GM20431 (cell line): ENCODE results near the gene ETV6.
"Not testable (repeated sequence)": the region's sequence is repeated elsewhere in the genome, so short reads cannot be mapped to it uniquely, and the experiment has no call there.

ENCODE experiments used
- in situ Hi-C: fragments of 300-500 bp; cut with MseI, MboI; formaldehyde crosslinking; loops from one replicate; pipeline ENCODE4 v1.15.0; 2020; ENCODE audit warnings: low sequenced_read_pairs; ENCODE audit not compliant: unreplicated experiment

The ETV6 gene

GRCh38 chr12:11666131-11667050, 16.9 kb downstream of the ETV6 start:
- in situ Hi-C loops = no loop called here

GRCh38 chr12:11667171-11667570, 17.7 kb downstream of the ETV6 start:
- in situ Hi-C loops = no loop called here

- in situ Hi-C loops = no loop called here
These were observed 19.1 kb downstream of the ETV6 start for GRCh38 chr12:11668611-11669010.

- in situ Hi-C loops = no loop called here
These were observed 19.9 kb downstream of the ETV6 start for GRCh38 chr12:11669348-11669747.

- in situ Hi-C loops = no loop called here
These were observed 23.1 kb downstream of the ETV6 start for GRCh38 chr12:11672256-11673191.

- in situ Hi-C loops = no loop called here
These were observed 24.4 kb downstream of the ETV6 start for GRCh38 chr12:11673666-11674461.

GRCh38 chr12:11674894-11675390, 25.5 kb downstream of the ETV6 start:
- in situ Hi-C loops = no loop called here

- in situ Hi-C loops = no loop called here
These were observed 26.6 kb downstream of the ETV6 start for GRCh38 chr12:11676052-11676451.

- in situ Hi-C loops = no loop called here
These were observed 27.6 kb downstream of the ETV6 start for GRCh38 chr12:11677093-11677492.

GRCh38 chr12:11677752-11678151, 28.3 kb downstream of the ETV6 start:
- in situ Hi-C loops = no loop called here

GRCh38 chr12:11678781-11679180, 29.3 kb downstream of the ETV6 start:
- in situ Hi-C loops = no loop called here

- in situ Hi-C loops = no loop called here
These were observed 31.7 kb downstream of the ETV6 start for GRCh38 chr12:11681207-11681606.

- in situ Hi-C loops = not testable (repeated sequence)
These were observed 32.2 kb downstream of the ETV6 start for GRCh38 chr12:11681695-11682094.

- in situ Hi-C loops = no loop called here
These were observed 34.9 kb downstream of the ETV6 start for GRCh38 chr12:11684393-11684792.

- in situ Hi-C loops = no loop called here
These were observed 35.3 kb downstream of the ETV6 start for GRCh38 chr12:11684811-11685210.

GRCh38 chr12:11685316-11685715, 35.8 kb downstream of the ETV6 start:
- in situ Hi-C loops = no loop called here

- in situ Hi-C loops = no loop called here
These were observed 36.2 kb downstream of the ETV6 start for GRCh38 chr12:11685716-11686115.

GRCh38 chr12:11686120-11686519, 36.6 kb downstream of the ETV6 start:
- in situ Hi-C loops = no loop called here

- in situ Hi-C loops = no loop called here
These were observed 38.1 kb downstream of the ETV6 start for GRCh38 chr12:11687528-11687927.

GRCh38 chr12:11688379-11688778, 38.9 kb downstream of the ETV6 start:
- in situ Hi-C loops = no loop called here
